GM21423 (cell line): Measurements from ENCODE around the gene AHI1.

Source experiments
- ATAC-seq: cut with Tn5 transposase; IDR thresholded peaks from one replicate; pipeline ENCODE4 v1.9.1; 2021; ENCODE audit warnings: mild to moderate bottlenecking, moderate library complexity; ENCODE audit not compliant: unreplicated experiment

Gene AHI1

GRCh38 chr6:135334169-135334568 lies 163.4 kb downstream of the AHI1 start:
- ATAC-seq = no peak

GRCh38 chr6:135331002-135331401 lies 166.5 kb downstream of the AHI1 start:
- ATAC-seq = no peak

- peak; percentile 93 for ATAC-seq
These were observed 167.4 kb downstream of the AHI1 start for GRCh38 chr6:135329851-135330803.

GRCh38 chr6:135328136-135328535 lies 169.4 kb downstream of the AHI1 start:
- no peak for ATAC-seq

- ATAC-seq = no peak
These were observed 171.7 kb downstream of the AHI1 start for GRCh38 chr6:135325624-135326424.

GRCh38 chr6:135324531-135324930 lies 173.0 kb downstream of the AHI1 start:
- no peak for ATAC-seq

- ATAC-seq = no peak
These were observed 173.6 kb downstream of the AHI1 start for GRCh38 chr6:135323979-135324378.

GRCh38 chr6:135323202-135323668 lies 174.3 kb downstream of the AHI1 start:
- ATAC-seq = peak; percentile 96

- ATAC-seq = peak; percentile 62
These were observed 174.9 kb downstream of the AHI1 start for GRCh38 chr6:135322427-135323201.

- ATAC-seq = no peak
These were observed 176.6 kb downstream of the AHI1 start for GRCh38 chr6:135320721-135321621.

GRCh38 chr6:135319819-135320218 lies 177.7 kb downstream of the AHI1 start:
- no peak for ATAC-seq

- no peak for ATAC-seq
These were observed 178.6 kb downstream of the AHI1 start for GRCh38 chr6:135318738-135319469.

GRCh38 chr6:135314543-135314942 lies 183.0 kb downstream of the AHI1 start:
- peak; percentile 42 for ATAC-seq

- no peak for ATAC-seq
These were observed 185.9 kb downstream of the AHI1 start for GRCh38 chr6:135311446-135312200.

GRCh38 chr6:135310291-135310690 lies 187.2 kb downstream of the AHI1 start:
- no peak for ATAC-seq

- no peak for ATAC-seq
These were observed 190.7 kb downstream of the AHI1 start for GRCh38 chr6:135306740-135307420.

- no peak for ATAC-seq
These were observed 191.4 kb downstream of the AHI1 start for GRCh38 chr6:135306166-135306565.

GRCh38 chr6:135305684-135306083 lies 191.9 kb downstream of the AHI1 start:
- no peak for ATAC-seq
